ENCODE results near the gene STRA8.

DNA sequence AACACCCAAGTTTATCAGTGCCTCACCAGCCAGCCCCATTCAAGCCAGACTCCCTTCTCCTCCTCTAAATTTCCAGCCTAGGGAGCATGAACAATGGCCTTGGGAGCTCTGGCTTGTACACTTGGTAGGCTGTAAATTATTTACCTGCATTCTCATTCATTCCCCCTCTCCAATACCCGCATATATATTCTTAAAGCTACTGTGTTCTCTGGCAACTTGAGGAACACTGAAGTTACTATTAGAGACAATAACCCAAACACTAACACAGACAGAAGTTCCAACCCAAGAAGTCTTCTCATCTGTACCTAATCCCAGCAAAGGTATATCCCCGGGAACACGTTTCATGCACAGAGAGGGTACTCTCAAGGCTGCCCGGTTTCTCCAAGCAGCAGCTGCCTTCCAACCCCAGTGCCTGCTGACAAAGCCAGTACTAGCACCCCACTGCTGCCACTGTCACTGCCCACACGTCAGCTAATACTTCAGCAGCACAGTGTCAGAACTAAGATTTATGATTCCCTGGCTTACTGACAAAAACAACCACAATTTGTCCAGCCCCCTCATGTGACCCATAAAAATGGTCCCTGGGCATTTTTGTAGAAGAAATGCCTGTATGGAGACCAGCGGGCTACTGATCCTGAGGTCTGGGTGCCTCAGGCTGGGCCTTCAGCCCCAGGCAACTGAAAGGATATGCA is 25.4 kb upstream of the STRA8 start:
- TF ChIP-seq CTCF (IDR thresholded peaks at IDR 0.05; ENCODE audit: low read length), result no peak
- no peak for TF ChIP-seq EZH2 (IDR thresholded peaks at IDR 0.05; ENCODE audit: borderline replicate concordance, low read length)

Data from OCI-LY1 (cell line).